ENCODE results near the gene SNX30.

SNX30 gene

DNA sequence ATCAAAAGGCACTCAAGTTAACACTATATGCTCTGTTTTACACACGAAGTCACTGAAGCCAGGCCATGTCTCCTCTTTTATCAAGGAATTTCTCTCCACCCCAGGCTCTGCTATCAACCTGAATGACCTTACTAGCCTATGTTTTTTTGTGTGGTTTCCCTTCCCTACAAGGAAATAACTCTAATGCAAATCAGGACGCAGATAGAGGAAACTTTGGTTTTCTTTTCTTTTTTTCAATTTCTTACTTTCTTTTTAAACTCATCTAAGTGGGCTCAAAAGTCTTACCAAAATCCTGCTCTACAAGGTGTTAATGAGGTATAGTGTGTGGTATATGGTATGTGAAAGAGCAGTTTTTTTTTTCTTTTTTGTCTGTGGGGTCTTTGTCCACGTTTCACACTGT lies 145.6 kb downstream of the SNX30 start:
- H3K27ac ChIP-seq = no peak overlapping the region
- no peaks in the 10 kb centered on the region for H3K36me3 ChIP-seq (replicated peaks)
- H3K27me3 ChIP-seq (replicated peaks) = peaks cover 2% of the 10 kb centered on the region
- TF ChIP-seq, protein P1, sequence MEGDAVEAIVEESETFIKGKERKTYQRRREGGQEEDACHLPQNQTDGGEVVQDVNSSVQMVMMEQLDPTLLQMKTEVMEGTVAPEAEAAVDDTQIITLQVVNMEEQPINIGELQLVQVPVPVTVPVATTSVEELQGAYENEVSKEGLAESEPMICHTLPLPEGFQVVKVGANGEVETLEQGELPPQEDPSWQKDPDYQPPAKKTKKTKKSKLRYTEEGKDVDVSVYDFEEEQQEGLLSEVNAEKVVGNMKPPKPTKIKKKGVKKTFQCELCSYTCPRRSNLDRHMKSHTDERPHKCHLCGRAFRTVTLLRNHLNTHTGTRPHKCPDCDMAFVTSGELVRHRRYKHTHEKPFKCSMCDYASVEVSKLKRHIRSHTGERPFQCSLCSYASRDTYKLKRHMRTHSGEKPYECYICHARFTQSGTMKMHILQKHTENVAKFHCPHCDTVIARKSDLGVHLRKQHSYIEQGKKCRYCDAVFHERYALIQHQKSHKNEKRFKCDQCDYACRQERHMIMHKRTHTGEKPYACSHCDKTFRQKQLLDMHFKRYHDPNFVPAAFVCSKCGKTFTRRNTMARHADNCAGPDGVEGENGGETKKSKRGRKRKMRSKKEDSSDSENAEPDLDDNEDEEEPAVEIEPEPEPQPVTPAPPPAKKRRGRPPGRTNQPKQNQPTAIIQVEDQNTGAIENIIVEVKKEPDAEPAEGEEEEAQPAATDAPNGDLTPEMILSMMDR (IDR thresholded peaks at IDR 0.05; ENCODE audit: low read depth, low read length, missing control alignments) = no peak
- in situ Hi-C loops (cut with HindIII; ENCODE audit: low pct_ligation_motif_present, low sequenced_read_pairs) = no loop called here
- H3K4me3 ChIP-seq (ENCODE audit: low read depth, low read length) = no peak overlapping the region
- DNase-seq = no peak

DNA sequence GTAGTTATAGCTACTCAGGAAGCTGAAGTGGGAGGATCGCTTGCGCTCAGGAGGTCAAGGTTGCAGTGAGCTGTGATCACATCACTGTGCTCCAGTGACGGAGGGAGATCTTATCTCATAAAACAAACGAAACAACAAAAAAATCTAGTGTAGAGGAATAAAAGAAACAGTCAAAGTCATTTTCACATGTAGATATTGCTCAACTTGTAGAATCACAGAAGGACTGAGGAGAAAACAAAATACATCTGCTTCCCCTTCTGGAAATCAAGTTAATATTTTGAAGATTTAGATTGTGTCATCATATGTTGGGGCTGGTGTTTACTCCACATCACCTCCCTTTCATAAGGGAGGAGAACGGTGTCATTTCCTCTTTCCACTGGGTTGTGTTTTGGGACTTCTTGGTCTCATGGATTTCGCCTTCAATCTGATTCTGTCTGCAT lies 148.3 kb downstream of the SNX30 start:
- TF ChIP-seq, protein P1 (IDR thresholded peaks at IDR 0.05; ENCODE audit: low read depth, low read length, missing control alignments) = no peak
- Histone ChIP-seq H3K36me3 (replicated peaks) (no peaks in the 10 kb centered on the region), H3K4me3 (ENCODE audit: low read depth, low read length) (no peak overlapping the region), H3K27me3 (replicated peaks) (no peaks in the 10 kb centered on the region), H3K27ac (no peak overlapping the region)
- in situ Hi-C loops (cut with HindIII; ENCODE audit: low pct_ligation_motif_present, low sequenced_read_pairs) = no loop called here
- DNase-seq = no peak

DNA sequence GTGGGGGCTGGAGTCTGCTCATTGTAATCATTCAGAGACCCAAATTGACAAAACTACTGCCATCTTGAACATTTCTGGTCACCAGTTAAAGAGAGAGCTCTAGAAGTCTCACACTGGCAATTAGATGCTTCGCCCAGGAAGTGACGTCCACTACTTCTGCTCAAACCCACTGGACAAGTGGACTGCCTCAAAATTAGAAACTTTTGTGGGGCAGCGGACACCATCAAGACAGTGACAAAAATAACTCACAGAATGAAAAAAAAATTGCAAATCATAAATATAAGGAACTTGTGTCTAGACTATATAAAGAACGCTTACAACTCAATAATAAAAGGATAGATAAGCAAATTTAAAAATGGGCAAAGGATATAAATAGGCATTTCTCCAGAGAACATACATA lies 149.9 kb downstream of the SNX30 start:
- Histone ChIP-seq H3K4me3 (ENCODE audit: low read depth, low read length) (no peak overlapping the region), H3K36me3 (replicated peaks) (no peaks in the 10 kb centered on the region), H3K27ac (no peak overlapping the region), H3K27me3 (replicated peaks) (no peaks in the 10 kb centered on the region)
- in situ Hi-C loops (cut with HindIII; ENCODE audit: low pct_ligation_motif_present, low sequenced_read_pairs) = no loop called here
- DNase-seq = no peak
- TF ChIP-seq, protein P1 (IDR thresholded peaks at IDR 0.05; ENCODE audit: low read depth, low read length, missing control alignments) = no peak

DNA sequence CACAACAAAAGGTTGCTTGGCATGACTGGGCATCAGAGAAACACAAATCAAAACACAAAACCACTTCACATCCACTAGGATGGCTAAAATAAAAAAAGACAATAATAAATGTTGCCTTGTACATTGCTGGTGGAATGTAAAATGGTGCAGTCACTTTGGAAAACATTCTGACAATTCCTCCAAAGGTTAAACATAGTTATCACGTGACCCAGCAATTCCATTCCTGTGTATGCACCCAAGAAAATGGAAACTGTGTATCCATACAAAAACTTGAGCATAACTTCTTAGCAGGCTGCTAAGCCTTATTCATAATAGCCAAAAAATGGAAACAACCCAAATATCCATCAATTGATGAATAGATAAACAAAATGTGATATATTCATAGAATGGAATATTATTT lies 150.3 kb downstream of the SNX30 start:
- TF ChIP-seq, protein P1 (IDR thresholded peaks at IDR 0.05; ENCODE audit: low read depth, low read length, missing control alignments) = no peak
- in situ Hi-C loops (cut with HindIII; ENCODE audit: low pct_ligation_motif_present, low sequenced_read_pairs) = no loop called here
- no peaks in the 10 kb centered on the region for H3K27me3 ChIP-seq (replicated peaks)
- no peaks in the 10 kb centered on the region for H3K36me3 ChIP-seq (replicated peaks)
- no peak for DNase-seq
- H3K4me3 ChIP-seq (ENCODE audit: low read depth, low read length) = no peak overlapping the region
- H3K27ac ChIP-seq = no peak overlapping the region

DNA sequence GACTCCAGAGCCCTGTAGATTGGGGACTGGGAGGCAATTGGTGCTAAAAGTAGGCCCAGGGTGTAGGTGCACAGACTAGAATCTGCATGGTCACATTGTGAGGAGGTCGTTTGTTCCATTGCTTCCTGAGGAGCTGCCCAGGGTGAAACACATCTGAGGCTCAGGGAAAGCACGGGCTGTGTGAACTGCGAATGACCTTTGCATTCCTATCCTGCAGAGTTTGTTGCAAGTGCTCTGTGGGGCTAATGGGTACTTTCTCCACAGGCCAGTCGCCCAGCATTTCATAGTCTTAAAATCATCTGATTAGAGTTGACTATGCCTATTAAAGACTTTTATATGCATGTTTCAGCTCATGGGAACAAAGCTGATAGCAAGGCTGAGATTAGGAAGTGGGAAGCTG lies 154.5 kb downstream of the SNX30 start:
- TF ChIP-seq, protein P1 (IDR thresholded peaks at IDR 0.05; ENCODE audit: low read depth, low read length, missing control alignments) = no peak
- Histone ChIP-seq H3K27ac (no peak overlapping the region), H3K27me3 (replicated peaks) (no peaks in the 10 kb centered on the region), H3K36me3 (replicated peaks) (no peaks in the 10 kb centered on the region), H3K4me3 (ENCODE audit: low read depth, low read length) (no peak overlapping the region)
- DNase-seq = no peak
- in situ Hi-C loops (cut with HindIII; ENCODE audit: low pct_ligation_motif_present, low sequenced_read_pairs) = no loop called here

DNA sequence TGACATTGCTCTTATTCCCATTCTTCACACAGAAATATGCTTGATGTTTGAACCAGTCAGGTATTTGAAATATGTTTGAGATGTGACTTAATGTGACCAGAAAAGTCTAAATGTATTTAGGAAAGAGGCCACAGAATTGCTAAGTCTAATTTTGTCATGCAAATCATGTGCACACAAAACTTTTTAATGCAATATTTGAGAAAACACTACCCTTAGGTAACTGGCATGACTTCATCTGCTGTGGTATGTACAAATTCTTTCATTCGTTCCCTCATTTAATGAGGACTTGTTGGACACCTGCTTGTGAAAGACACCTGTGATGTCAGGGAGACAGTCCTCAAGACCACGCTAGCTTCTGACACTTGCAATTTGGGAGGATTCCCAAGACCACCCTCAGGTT lies 161.2 kb downstream of the SNX30 start:
- H3K36me3 ChIP-seq (replicated peaks) = no peaks in the 10 kb centered on the region
- H3K27ac ChIP-seq = no peak overlapping the region
- DNase-seq = no peak
- H3K27me3 ChIP-seq (replicated peaks) = no peaks in the 10 kb centered on the region
- TF ChIP-seq, protein P1 (IDR thresholded peaks at IDR 0.05; ENCODE audit: low read depth, low read length, missing control alignments) = no peak
- in situ Hi-C loops (cut with HindIII; ENCODE audit: low pct_ligation_motif_present, low sequenced_read_pairs) = no loop called here
- H3K4me3 ChIP-seq (ENCODE audit: low read depth, low read length) = no peak overlapping the region

Measured in brain microvascular endothelial cell (primary cell).